GM19351 (cell line): ENCODE data around the gene RNASEH2C.
"Not testable (repeated sequence)": the region's sequence is repeated elsewhere in the genome, so short reads cannot be mapped to it uniquely, and the experiment has no call there.

ENCODE experiments used
- ATAC-seq: cut with Tn5 transposase; IDR thresholded peaks from one replicate; pipeline ENCODE4 v1.9.1; 2021; ENCODE audit warnings: mild to moderate bottlenecking, moderate library complexity; ENCODE audit not compliant: unreplicated experiment

RNASEH2C gene

GRCh38 chr11:65720211-65720934 is at the start of gene RNASEH2C:
TSS of gene RNASEH2C (minus strand) at chr11:65720798. CDS start at chr11:65720758, 40 bp downstream.
- peak; percentile 73 for ATAC-seq

- ATAC-seq = not testable (repeated sequence)
Measured at GRCh38 chr11:65767806-65768205, 47.2 kb upstream of the RNASEH2C start.

GRCh38 chr11:65767406-65767805 is 46.8 kb upstream of the RNASEH2C start:
- no peak for ATAC-seq

GRCh38 chr11:65766535-65766934 is 45.9 kb upstream of the RNASEH2C start:
- ATAC-seq = no peak

- no peak for ATAC-seq
Measured at GRCh38 chr11:65764434-65764833, 43.8 kb upstream of the RNASEH2C start.

GRCh38 chr11:65762816-65763215 is 42.2 kb upstream of the RNASEH2C start:
- not testable (repeated sequence) for ATAC-seq

GRCh38 chr11:65762169-65762568 is 41.6 kb upstream of the RNASEH2C start:
- not testable (repeated sequence) for ATAC-seq

- ATAC-seq = no peak
Measured at GRCh38 chr11:65745049-65745448, 24.5 kb upstream of the RNASEH2C start.

GRCh38 chr11:65744699-65745042 is 24.1 kb upstream of the RNASEH2C start:
- ATAC-seq = no peak

- no peak for ATAC-seq
Measured at GRCh38 chr11:65744026-65744698, 23.6 kb upstream of the RNASEH2C start.

- no peak for ATAC-seq
Measured at GRCh38 chr11:65743681-65744025, 23.1 kb upstream of the RNASEH2C start.

- ATAC-seq = no peak
Measured at GRCh38 chr11:65742353-65742752, 21.8 kb upstream of the RNASEH2C start.

GRCh38 chr11:65741185-65741584 is 20.6 kb upstream of the RNASEH2C start:
- no peak for ATAC-seq

GRCh38 chr11:65739022-65739421 is 18.4 kb upstream of the RNASEH2C start:
- ATAC-seq = no peak

- no peak for ATAC-seq
Measured at GRCh38 chr11:65736810-65737209, 16.2 kb upstream of the RNASEH2C start.

- not testable (repeated sequence) for ATAC-seq
Measured at GRCh38 chr11:65735111-65735510, 14.5 kb upstream of the RNASEH2C start.

- ATAC-seq = no peak
Measured at GRCh38 chr11:65730461-65730860, 9.9 kb upstream of the RNASEH2C start.

GRCh38 chr11:65727865-65728264 is 7.3 kb upstream of the RNASEH2C start:
- ATAC-seq = no peak

GRCh38 chr11:65726660-65727059 is 6.1 kb upstream of the RNASEH2C start:
- no peak for ATAC-seq

GRCh38 chr11:65722261-65722660 is 1.7 kb upstream of the RNASEH2C start:
- no peak for ATAC-seq

GRCh38 chr11:65719871-65720210 is 757 bp downstream of the RNASEH2C start:
- no peak for ATAC-seq

- no peak for ATAC-seq
Measured at GRCh38 chr11:65718964-65719492, 1.6 kb downstream of the RNASEH2C start.
